ENCODE results near the gene TBX15. TPM values are rescaled to one million over a fixed set of nuclear protein-coding genes. Genes with fewer than 3 reads are reported as not detected.

The TBX15 gene
- 0.04 TPM for polyA plus RNA-seq
- long read RNA-seq, donor 1 = 0 reads
- long read RNA-seq, donor 2 = 0 reads
- long read RNA-seq, donor 3 = 0 reads
- long read RNA-seq, donor 4 = 0 reads
- long read RNA-seq, donor 5 = 0 reads
- long read RNA-seq, donor 6 = 0 reads
- long read RNA-seq, donor 7 = 0 reads
- long read RNA-seq, donor 8 = 0 reads
- long read RNA-seq, donor 9 = 0 reads
- long read RNA-seq, donor 10 = 0 reads
- long read RNA-seq, donor 11 = 0 reads

DNA sequence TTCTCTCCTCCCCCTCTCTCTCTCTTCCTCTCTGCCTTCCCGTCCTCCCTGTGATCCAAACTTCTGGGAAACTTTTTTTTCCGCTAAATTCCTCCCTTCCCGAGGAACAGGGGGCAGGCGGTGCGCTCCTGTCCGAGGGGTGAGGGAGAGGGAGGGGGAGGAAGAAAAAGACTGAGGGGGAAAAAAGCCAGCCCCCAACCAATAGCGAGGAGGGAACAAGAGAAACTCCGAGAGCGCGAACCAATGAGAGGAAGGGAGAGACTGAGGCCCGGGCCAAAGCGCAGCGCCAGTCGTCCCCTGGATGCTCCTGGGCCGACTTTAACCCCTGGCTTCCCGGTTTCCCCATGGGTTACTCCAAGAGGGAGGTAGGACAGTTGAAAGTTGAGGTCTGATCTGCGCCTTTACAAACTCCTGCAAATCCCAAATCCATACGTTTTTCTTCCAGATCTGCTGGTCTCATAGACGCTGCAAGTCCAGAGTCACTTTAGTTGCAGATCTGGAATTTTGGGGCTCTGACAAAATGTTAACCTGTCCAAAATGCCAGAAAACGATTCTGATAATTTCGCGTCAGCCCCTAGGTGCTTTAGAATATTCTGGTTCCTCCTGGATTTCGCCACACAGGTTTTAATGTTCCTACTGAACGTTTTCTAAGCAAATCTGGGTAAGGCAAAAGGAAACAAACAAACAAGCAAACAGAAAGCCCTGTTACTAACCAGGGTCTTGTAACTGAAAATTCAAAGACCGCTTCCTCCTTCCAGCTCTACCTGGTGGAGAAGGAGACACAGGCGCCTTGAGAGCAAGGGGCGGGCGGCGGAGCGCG, at the start of gene TBX15:
Gene TBX15, minus strand, starts transcription at position 158 of the 820 bp plus-strand sequence. CDS start 548 bp downstream, outside the sequence.
- no peaks in the 10 kb centered on the region for H3K36me3 ChIP-seq (ENCODE audit: control insufficient read depth, insufficient read depth, low read length)
- H3K4me3 ChIP-seq (ENCODE audit: low read length) = no peak within 1 kb of the TSS
- DNase-seq = no peak
- peaks cover 23% of the 10 kb centered on the region for H3K4me1 ChIP-seq (ENCODE audit: control insufficient read depth, insufficient read depth, low read length)
- peaks cover 20% of the 10 kb centered on the region for H3K9me3 ChIP-seq (ENCODE audit: control insufficient read depth, low read depth, low read length)
- no peak within 1 kb of the TSS for H3K27ac ChIP-seq (ENCODE audit: low read length)
- H3K27me3 ChIP-seq (ENCODE audit: control insufficient read depth, insufficient read depth, low read length) = peaks cover 100% of the 10 kb centered on the region
- 0% methylated on average over 1 of the region's 31 CpGs for WGBS (ENCODE audit: insufficient coverage, low lambda C conversion rate)

DNA sequence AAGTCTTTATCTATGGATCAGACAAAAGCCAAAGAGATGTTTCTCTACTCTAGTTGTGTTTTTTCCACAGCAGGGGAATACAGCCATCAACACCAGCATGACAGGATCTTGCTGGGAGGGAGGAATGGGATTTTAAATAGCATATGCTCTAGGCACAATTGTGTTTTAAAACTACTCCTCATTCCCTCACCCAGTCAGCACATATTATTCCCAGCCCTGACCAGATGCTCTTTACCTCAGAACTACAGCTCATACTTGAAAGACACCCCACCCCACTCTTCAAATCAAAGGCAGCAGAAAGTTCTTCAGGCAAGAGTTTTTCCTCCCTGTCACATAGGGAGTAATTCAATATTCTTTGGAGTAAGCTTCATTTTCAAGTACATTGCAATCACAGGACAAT, 46.2 kb upstream of the TBX15 start:
- no peak for DNase-seq
- Histone ChIP-seq H3K4me1 (ENCODE audit: control insufficient read depth, insufficient read depth, low read length) (no peaks in the 10 kb centered on the region), H3K9me3 (ENCODE audit: control insufficient read depth, low read depth, low read length) (no peaks in the 10 kb centered on the region)

DNA sequence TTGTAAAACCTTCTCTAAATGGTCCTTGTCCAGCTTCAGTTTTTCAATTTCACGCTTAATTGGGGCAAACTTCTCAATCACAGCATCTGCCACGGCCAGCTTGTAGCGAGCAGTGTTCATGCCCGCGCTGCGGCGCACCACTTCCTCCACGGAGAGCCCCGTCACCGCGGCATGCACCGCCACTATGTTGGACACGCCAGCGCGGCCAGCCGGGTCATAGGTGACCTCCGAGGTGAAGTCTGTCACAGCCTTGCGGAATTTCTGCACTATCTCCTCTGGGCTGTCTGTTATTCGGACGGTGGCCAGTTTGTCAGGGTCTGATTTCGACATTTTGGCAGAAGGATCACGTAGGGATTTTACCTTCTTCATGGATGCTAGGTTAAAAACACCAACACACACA, 44.8 kb upstream of the TBX15 start:
- H3K9me3 ChIP-seq (ENCODE audit: control insufficient read depth, low read depth, low read length) = no peaks in the 10 kb centered on the region
- no peak overlapping the region for H3K27ac ChIP-seq (ENCODE audit: low read length)
- H3K27me3 ChIP-seq (ENCODE audit: control insufficient read depth, insufficient read depth, low read length) = no peaks in the 10 kb centered on the region
- DNase-seq = no peak
- no CpG with 5 or more reads among the region's 22 CpGs for WGBS (ENCODE audit: insufficient coverage, low lambda C conversion rate)
- H3K36me3 ChIP-seq (ENCODE audit: control insufficient read depth, insufficient read depth, low read length) = peaks cover 10% of the 10 kb centered on the region
- H3K4me3 ChIP-seq (ENCODE audit: low read length) = no peak overlapping the region
- H3K4me1 ChIP-seq (ENCODE audit: control insufficient read depth, insufficient read depth, low read length) = no peaks in the 10 kb centered on the region

More for the DNA sequence above, 46.2 kb upstream of the TBX15 start:
- Histone ChIP-seq H3K4me3 (ENCODE audit: low read length) (no peak overlapping the region), H3K36me3 (ENCODE audit: control insufficient read depth, insufficient read depth, low read length) (peaks cover 10% of the 10 kb centered on the region), H3K27me3 (ENCODE audit: control insufficient read depth, insufficient read depth, low read length) (no peaks in the 10 kb centered on the region), H3K27ac (ENCODE audit: low read length) (no peak overlapping the region)

DNA sequence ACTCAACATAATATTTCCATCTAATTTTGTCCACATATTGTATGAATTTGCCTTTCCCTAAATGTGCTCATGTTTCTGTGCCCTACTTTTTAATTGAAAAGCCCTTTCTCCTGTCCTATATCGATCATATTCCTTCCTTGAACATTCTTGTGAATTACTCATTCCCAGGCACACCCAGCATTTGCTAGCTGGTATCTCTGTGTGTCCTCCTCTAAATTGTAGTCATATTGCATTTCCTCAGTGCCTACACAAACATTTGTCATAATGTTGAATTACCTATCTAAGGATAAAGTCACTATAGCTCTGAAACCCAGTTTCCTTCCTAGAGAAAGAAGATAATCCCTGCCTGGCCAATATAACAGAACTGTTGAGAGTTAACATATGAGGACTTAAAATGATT, 39.6 kb upstream of the TBX15 start:
- Histone ChIP-seq H3K36me3 (ENCODE audit: control insufficient read depth, insufficient read depth, low read length) (peaks cover 8% of the 10 kb centered on the region), H3K27me3 (ENCODE audit: control insufficient read depth, insufficient read depth, low read length) (no peaks in the 10 kb centered on the region), H3K4me3 (ENCODE audit: low read length) (no peak overlapping the region), H3K27ac (ENCODE audit: low read length) (no peak overlapping the region), H3K4me1 (ENCODE audit: control insufficient read depth, insufficient read depth, low read length) (no peaks in the 10 kb centered on the region), H3K9me3 (ENCODE audit: control insufficient read depth, low read depth, low read length) (no peaks in the 10 kb centered on the region)
- no peak for DNase-seq
- 83% methylated on average over 1 of the region's 1 CpG for WGBS (ENCODE audit: insufficient coverage, low lambda C conversion rate)

DNA sequence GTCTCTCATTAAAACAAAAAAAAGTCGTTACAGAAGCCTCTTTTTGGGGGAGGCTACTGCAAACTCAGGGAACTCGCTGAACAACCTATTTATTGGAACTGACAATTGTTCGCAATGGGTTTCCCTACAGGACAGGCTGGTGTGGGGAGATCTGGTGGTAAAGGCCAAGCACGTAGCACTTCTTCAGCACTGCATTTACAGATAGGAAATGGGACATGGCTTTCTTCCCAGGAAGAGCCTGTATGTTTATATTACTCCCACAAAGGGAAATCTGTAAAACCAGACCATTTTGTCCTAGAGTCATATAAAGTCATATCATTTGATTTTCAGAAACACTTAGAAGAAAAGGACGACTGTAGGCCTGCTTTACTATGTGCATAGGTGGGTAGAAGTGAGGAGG, 38.8 kb upstream of the TBX15 start:
- DNase-seq = no peak
- H3K36me3 ChIP-seq (ENCODE audit: control insufficient read depth, insufficient read depth, low read length) = peaks cover 5% of the 10 kb centered on the region
- H3K27ac ChIP-seq (ENCODE audit: low read length) = no peak overlapping the region
- no peaks in the 10 kb centered on the region for H3K4me1 ChIP-seq (ENCODE audit: control insufficient read depth, insufficient read depth, low read length)
- no peak overlapping the region for H3K4me3 ChIP-seq (ENCODE audit: low read length)
- no peaks in the 10 kb centered on the region for H3K27me3 ChIP-seq (ENCODE audit: control insufficient read depth, insufficient read depth, low read length)
- no peaks in the 10 kb centered on the region for H3K9me3 ChIP-seq (ENCODE audit: control insufficient read depth, low read depth, low read length)
- no CpG with 5 or more reads among the region's 5 CpGs for WGBS (ENCODE audit: insufficient coverage, low lambda C conversion rate)

DNA sequence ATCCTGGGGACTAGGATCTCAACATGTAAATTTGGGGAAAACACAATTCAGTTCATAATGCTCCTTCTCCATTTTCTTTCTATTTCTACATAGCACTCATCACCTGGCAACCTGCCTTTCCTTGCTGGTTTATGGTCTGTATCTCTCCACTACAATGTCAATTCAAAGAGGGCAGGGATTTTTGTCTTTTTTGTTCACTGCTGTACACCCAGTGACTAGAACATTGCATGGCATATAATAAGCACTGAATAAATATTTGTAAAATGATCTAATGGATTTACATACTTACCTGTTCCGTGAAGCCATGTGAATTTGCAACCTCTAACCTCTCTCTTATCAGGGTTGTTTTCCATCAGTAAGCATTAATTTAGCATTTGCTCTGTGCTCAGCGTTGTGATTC, 27.4 kb upstream of the TBX15 start:
- no peaks in the 10 kb centered on the region for H3K9me3 ChIP-seq (ENCODE audit: control insufficient read depth, low read depth, low read length)
- WGBS (ENCODE audit: insufficient coverage, low lambda C conversion rate) = no CpG with 5 or more reads among the region's 2 CpGs
- no peak overlapping the region for H3K27ac ChIP-seq (ENCODE audit: low read length)
- no peak for DNase-seq
- no peaks in the 10 kb centered on the region for H3K36me3 ChIP-seq (ENCODE audit: control insufficient read depth, insufficient read depth, low read length)
- no peak overlapping the region for H3K4me3 ChIP-seq (ENCODE audit: low read length)
- peaks cover 3% of the 10 kb centered on the region for H3K27me3 ChIP-seq (ENCODE audit: control insufficient read depth, insufficient read depth, low read length)
- no peaks in the 10 kb centered on the region for H3K4me1 ChIP-seq (ENCODE audit: control insufficient read depth, insufficient read depth, low read length)

DNA sequence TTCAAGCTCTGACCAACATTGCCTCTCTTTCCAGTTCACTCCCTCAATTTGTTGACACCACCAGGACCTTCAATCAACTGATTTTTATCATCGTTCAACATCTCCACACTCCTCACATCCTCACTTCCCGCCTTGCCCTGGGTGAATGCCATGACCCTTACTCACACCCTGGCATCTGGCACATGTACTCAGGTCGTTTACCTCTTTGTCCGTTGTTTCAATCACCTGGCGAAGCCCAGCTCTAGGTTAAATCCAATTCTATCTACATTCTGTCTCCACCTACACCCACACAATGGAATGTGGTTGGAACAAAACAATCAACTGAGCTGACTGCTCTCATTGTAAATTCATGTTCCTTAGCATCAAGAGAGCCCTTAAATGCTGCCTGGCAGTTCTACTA, 24.2 kb upstream of the TBX15 start:
- WGBS (ENCODE audit: insufficient coverage, low lambda C conversion rate) = no CpG with 5 or more reads among the region's 5 CpGs
- Histone ChIP-seq H3K27ac (ENCODE audit: low read length) (no peak overlapping the region), H3K9me3 (ENCODE audit: control insufficient read depth, low read depth, low read length) (no peaks in the 10 kb centered on the region), H3K36me3 (ENCODE audit: control insufficient read depth, insufficient read depth, low read length) (no peaks in the 10 kb centered on the region), H3K4me3 (ENCODE audit: low read length) (no peak overlapping the region), H3K27me3 (ENCODE audit: control insufficient read depth, insufficient read depth, low read length) (peaks cover 32% of the 10 kb centered on the region), H3K4me1 (ENCODE audit: control insufficient read depth, insufficient read depth, low read length) (peaks cover 9% of the 10 kb centered on the region)
- no peak for DNase-seq

DNA sequence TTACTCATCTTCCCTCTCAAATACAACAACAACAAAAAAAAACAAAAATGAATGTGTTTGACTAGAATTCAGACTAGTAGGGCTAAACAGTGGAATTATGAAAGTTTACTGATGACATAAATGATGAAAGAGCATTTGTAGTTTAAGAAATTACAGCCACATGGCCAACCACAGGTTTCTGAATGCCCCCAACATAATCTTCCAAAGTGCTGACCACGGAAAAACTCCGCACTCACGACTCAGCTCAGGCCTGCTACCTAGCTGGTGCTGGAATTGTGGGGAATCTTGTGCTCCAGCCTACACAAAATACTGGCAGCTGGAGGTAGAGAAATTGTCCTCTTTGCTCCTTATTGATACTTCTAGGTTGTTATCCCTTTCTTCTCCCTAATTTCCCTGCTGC, 23.6 kb upstream of the TBX15 start:
- Histone ChIP-seq H3K27me3 (ENCODE audit: control insufficient read depth, insufficient read depth, low read length) (peaks cover 39% of the 10 kb centered on the region), H3K27ac (ENCODE audit: low read length) (no peak overlapping the region), H3K4me1 (ENCODE audit: control insufficient read depth, insufficient read depth, low read length) (peaks cover 9% of the 10 kb centered on the region), H3K9me3 (ENCODE audit: control insufficient read depth, low read depth, low read length) (peaks cover 2% of the 10 kb centered on the region), H3K36me3 (ENCODE audit: control insufficient read depth, insufficient read depth, low read length) (no peaks in the 10 kb centered on the region), H3K4me3 (ENCODE audit: low read length) (no peak overlapping the region)
- WGBS (ENCODE audit: insufficient coverage, low lambda C conversion rate) = no CpG with 5 or more reads among the region's 3 CpGs
- DNase-seq = no peak

DNA sequence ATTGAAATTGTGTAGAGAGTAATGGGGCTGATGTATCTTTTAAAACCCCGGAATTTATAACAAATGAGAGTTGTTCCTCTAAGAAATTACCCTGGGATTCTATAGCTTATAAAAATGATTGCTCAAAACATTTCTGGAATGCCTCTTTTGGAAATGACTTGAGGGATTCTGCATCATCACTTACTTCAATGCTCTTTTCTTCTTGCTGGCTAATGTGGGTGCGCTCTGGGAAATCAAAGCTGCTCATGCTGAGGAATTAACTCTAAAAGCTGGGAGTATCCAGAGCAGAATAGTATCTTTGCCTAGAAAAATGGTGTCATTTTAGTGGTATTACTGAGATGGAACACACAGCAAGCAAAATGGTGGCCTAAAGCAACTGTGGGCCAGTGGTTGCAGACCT, 23.0 kb upstream of the TBX15 start:
- no peak for DNase-seq
- no CpG with 5 or more reads among the region's 2 CpGs for WGBS (ENCODE audit: insufficient coverage, low lambda C conversion rate)
- Histone ChIP-seq H3K27me3 (ENCODE audit: control insufficient read depth, insufficient read depth, low read length) (peaks cover 45% of the 10 kb centered on the region), H3K9me3 (ENCODE audit: control insufficient read depth, low read depth, low read length) (peaks cover 5% of the 10 kb centered on the region), H3K4me1 (ENCODE audit: control insufficient read depth, insufficient read depth, low read length) (peaks cover 9% of the 10 kb centered on the region), H3K27ac (ENCODE audit: low read length) (no peak overlapping the region), H3K4me3 (ENCODE audit: low read length) (no peak overlapping the region), H3K36me3 (ENCODE audit: control insufficient read depth, insufficient read depth, low read length) (no peaks in the 10 kb centered on the region)

DNA sequence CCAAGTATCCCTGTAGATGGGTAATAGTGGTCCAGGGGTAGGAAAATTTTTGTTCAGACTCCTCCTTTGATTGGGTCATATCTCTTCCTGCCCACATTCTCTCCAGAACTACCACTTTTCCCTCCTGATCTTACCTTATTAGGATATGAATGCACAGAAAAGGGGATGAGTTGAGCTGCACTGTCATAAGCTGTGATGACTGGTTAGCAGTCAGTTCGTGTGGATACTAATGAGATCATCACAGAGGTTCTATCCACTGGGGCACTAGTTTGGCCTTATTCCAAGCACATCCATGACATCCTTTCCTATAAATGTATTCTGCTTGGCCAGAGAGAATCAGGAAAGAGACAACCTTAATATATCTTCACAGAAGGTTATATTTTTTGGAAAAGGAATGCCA, 22.1 kb upstream of the TBX15 start:
- no peak overlapping the region for H3K4me3 ChIP-seq (ENCODE audit: low read length)
- WGBS (ENCODE audit: insufficient coverage, low lambda C conversion rate) = no CpG with 5 or more reads among the region's 1 CpG
- peaks cover 53% of the 10 kb centered on the region for H3K27me3 ChIP-seq (ENCODE audit: control insufficient read depth, insufficient read depth, low read length)
- DNase-seq = no peak
- H3K36me3 ChIP-seq (ENCODE audit: control insufficient read depth, insufficient read depth, low read length) = no peaks in the 10 kb centered on the region
- peaks cover 5% of the 10 kb centered on the region for H3K9me3 ChIP-seq (ENCODE audit: control insufficient read depth, low read depth, low read length)
- peaks cover 9% of the 10 kb centered on the region for H3K4me1 ChIP-seq (ENCODE audit: control insufficient read depth, insufficient read depth, low read length)
- H3K27ac ChIP-seq (ENCODE audit: low read length) = no peak overlapping the region

DNA sequence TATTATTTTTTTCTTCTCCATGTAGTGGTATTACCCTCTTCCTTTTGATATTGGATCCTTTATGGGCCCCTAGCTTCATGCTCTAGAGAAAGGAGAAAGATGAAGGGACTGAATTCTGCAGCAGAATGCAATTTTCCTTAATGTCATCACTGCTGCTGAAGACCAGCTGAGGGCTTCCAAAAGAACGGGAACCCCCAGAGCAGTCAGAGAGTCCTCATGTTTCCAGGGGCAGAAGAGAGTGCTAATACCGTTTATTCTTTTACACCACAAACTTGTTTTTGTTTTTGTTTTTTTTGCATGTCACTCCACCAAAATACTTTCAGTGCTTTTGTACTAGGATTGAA, 21.1 kb upstream of the TBX15 start:
- Histone ChIP-seq H3K9me3 (ENCODE audit: control insufficient read depth, low read depth, low read length) (peaks cover 5% of the 10 kb centered on the region), H3K4me3 (ENCODE audit: low read length) (no peak overlapping the region), H3K4me1 (ENCODE audit: control insufficient read depth, insufficient read depth, low read length) (peaks cover 9% of the 10 kb centered on the region), H3K36me3 (ENCODE audit: control insufficient read depth, insufficient read depth, low read length) (no peaks in the 10 kb centered on the region), H3K27ac (ENCODE audit: low read length) (no peak overlapping the region), H3K27me3 (ENCODE audit: control insufficient read depth, insufficient read depth, low read length) (peaks cover 62% of the 10 kb centered on the region)
- WGBS (ENCODE audit: insufficient coverage, low lambda C conversion rate) = no CpG with 5 or more reads among the region's 2 CpGs
- no peak for DNase-seq
